Measurements from ENCODE around the gene SPOCK3. TPM values are rescaled to one million over a fixed set of nuclear protein-coding genes. Genes with fewer than 3 reads are reported as not detected.
"Not testable (repeated sequence)": the region's sequence is repeated elsewhere in the genome, so short reads cannot be mapped to it uniquely, and the experiment has no call there.

Gene SPOCK3
- total RNA-seq, 1 donor from 2014 or later = not detected

DNA sequence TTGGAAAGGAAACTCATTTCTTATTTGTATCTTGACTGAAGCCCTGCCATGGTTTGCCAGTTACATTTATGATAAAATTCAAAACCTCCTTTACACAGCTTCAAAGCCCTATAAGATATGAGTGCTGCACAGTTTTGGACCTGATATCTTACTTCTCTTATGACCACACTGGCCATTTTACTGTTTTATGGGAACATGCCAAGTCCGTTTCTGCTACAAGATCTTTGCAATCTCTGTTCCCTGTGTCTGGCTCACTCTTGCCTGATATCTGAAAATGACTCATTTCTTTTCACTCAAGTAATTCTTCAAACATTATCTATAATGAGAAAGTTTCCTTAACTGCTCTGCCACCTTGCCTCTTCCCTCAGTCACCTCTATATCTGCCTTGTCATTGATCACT, 247.3 kb downstream of the SPOCK3 start:
- no peak for DNase-seq (ENCODE audit: low spot score)
- intact Hi-C loops (cut with DNase I) = no loop called here

- no peak for DNase-seq (ENCODE audit: low spot score)
- intact Hi-C loops (cut with DNase I) = no loop called here
Observed at GRCh38 chr4:166981847-166982246, 252.4 kb downstream of the SPOCK3 start.

GRCh38 chr4:166980419-166980818, 253.9 kb downstream of the SPOCK3 start:
- DNase-seq (ENCODE audit: low spot score) = no peak
- intact Hi-C loops (cut with DNase I) = no loop called here

GRCh38 chr4:166977596-166977995, 256.7 kb downstream of the SPOCK3 start:
- DNase-seq (ENCODE audit: low spot score) = no peak
- intact Hi-C loops (cut with DNase I) = no loop called here

DNA sequence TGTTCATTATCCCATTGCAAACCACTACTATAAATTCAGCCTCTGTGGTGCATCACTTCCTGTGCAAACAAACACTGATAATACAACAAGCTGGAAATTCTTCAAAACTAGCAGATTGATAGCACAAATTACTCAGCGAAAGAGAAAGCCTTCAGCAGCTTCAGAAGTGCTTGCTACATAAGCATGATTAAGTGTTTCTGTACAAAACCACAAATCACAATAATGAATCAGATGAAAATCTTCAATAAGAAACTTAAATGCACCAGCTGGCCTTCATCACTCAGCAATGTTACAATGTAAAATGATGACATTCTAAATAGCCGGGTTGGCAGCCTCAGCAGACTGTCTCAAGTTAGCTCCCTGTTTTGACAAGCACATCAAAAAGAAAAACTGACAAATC, 262.2 kb downstream of the SPOCK3 start:
- DNase-seq (ENCODE audit: low spot score) = no peak
- intact Hi-C loops (cut with DNase I) = no loop called here

DNA sequence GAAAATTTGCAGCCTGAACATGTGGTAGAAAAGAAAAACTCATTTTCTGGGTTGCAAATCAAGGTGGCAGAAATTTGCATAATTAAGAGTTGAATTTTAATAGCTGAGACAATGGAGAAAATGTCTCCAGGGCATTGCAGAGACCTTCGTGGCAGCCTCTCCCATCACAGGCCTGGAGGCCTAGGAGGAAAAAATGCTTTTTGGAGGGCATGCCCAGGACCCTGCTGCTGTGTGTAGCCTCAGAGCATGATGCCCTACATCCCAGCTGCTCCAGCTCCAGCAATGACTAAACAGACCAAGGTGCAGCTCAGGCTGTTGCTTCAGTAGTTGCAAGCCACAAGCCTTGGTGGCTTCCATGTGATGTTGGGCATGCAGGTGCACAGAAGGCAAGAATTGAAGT, 266.1 kb downstream of the SPOCK3 start:
- DNase-seq (ENCODE audit: low spot score); intact Hi-C loops (cut with DNase I): not testable (repeated sequence)

DNA sequence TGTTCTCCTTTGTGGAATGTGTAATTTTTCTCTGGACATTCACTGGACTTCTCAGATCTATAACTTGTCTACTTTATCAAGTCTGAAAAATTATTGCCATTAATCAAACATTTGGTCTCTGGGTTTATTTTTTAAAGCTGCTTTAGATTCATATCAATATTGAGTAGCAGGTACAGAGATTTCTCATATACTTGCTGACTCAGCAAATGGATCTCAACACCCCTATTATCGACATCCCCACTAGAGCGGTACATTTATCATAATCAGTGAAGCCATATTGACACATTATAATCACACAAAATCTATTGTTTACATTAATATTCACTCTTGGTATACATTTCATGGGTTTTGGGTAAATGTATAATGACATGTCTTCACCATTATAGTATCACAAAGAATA, 268.7 kb downstream of the SPOCK3 start:
- no peak for DNase-seq (ENCODE audit: low spot score)
- intact Hi-C loops (cut with DNase I) = no loop called here

DNA sequence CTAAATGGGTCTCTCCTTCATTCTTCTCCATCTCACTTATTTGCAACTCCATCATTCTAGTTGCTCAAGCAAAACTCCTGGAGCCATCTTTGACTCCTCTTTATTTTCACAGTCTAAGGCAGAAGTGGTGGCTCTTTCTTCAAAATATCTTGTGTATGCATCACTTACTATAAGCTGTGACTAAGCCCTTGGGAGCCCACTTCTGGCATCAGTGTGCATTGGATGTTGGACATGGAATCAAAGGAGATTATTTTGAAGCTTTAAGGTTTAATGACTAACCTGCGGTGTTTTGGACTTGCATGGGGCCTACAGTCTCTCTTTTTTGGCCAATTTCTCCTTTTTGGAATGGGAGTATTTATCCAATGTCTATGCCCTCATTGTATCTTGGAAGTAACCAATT, 276.8 kb downstream of the SPOCK3 start:
- intact Hi-C loops (cut with DNase I) = no loop called here
- DNase-seq (ENCODE audit: low spot score) = no peak

- intact Hi-C loops (cut with DNase I) = no loop called here
- DNase-seq (ENCODE audit: low spot score) = no peak
Observed at GRCh38 chr4:166956484-166956883, 277.8 kb downstream of the SPOCK3 start.

- intact Hi-C loops (cut with DNase I) = no loop called here
- no peak for DNase-seq (ENCODE audit: low spot score)
Observed at GRCh38 chr4:166941629-166942028, 292.7 kb downstream of the SPOCK3 start.

DNA sequence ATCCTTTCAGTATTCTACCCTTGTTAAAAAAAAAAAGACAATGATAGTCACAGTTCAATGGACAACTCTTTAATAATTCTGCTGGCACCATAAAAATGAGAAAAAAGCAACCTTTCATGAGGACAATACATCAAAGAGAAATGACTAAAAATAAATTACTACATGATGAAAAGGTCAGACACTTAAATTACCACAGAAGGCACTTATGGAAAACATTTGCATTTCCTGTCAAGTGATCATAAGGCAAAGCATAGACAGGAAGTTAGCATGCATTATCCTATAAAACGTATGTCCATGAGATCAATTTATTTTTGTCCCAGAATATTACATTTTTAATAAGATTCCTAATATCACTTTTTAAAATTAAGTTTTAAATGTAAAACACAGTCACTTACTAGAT, 303.8 kb downstream of the SPOCK3 start:
- DNase-seq (ENCODE audit: low spot score) = no peak
- intact Hi-C loops (cut with DNase I) = no loop called here

- intact Hi-C loops (cut with DNase I) = no loop called here
- no peak for DNase-seq (ENCODE audit: low spot score)
Observed at GRCh38 chr4:166924424-166924823, 309.9 kb downstream of the SPOCK3 start.

DNA sequence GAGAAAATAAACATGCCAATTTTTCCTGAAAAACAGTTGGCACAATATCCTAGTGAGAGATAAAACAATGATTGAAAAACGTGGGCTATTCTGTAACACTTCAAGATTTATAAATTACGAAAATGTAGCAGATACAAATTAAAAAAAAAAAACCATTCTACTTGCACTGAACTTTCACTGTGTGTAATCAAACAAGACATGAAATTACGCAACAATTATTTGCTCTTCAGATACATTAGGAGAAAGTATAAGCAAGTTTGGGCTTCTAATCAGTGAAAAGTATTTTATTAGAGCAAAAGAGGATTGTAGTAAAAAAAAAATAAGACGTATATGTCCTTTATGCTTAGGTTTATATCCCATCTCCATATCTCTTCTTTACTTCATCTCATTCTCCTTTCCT, 320.4 kb downstream of the SPOCK3 start:
- intact Hi-C loops (cut with DNase I) = no loop called here
- no peak for DNase-seq (ENCODE audit: low spot score)

- DNase-seq (ENCODE audit: low spot score) = no peak
- intact Hi-C loops (cut with DNase I) = no loop called here
Observed at GRCh38 chr4:166903408-166903807, 330.9 kb downstream of the SPOCK3 start.

DNA sequence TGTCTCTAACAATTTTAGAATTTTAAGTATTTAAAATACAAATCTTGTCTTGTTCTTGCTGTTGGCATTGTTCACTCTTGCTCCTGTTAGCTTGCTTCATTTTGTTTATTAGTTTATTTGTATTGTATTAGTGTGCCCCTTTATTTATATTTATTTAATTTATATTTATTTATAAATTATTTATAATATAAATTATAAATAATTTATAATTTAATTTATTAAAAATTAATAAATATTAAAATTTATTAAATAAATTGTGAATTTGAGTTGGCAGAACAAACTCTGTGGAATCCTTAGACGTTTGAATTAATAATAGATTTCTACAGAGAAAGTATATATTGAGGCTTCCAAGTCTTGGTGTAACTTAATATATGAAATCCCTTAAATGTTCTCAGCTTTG, 331.4 kb downstream of the SPOCK3 start:
- intact Hi-C loops (cut with DNase I) = no loop called here
- no peak for DNase-seq (ENCODE audit: low spot score)

GRCh38 chr4:166896254-166896653, 338.0 kb downstream of the SPOCK3 start:
- intact Hi-C loops (cut with DNase I) = no loop called here

GRCh38 chr4:166895771-166896170, 338.5 kb downstream of the SPOCK3 start:
- DNase-seq (ENCODE audit: low spot score) = no peak
- intact Hi-C loops (cut with DNase I) = no loop called here

More at GRCh38 chr4:166896254-166896653, 338.0 kb downstream of the SPOCK3 start:
- DNase-seq (ENCODE audit: low spot score) = no peak

DNA sequence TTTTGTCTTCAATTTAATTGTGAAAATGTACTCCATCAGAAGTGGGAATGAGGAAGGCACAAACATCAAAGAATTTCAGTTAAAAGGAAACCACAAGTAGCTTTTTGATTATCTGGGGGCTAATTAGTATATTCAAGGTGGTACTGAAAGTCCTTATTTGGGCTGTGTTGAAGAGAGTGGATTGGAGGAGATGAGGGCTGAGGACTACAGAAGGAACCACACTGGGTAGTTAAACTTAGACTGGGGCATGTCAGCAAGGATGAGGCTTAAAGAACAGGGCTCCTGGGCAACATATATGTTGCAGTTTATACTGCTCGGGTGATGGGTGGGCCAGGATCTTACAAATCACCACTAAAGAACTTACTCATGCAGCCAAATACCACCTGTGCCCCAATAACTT, 346.8 kb downstream of the SPOCK3 start:
- no peak for DNase-seq (ENCODE audit: low spot score)
- intact Hi-C loops (cut with DNase I) = no loop called here

GRCh38 chr4:166886718-166887117, 347.6 kb downstream of the SPOCK3 start:
- no peak for DNase-seq (ENCODE audit: low spot score)
- intact Hi-C loops (cut with DNase I) = no loop called here

DNA sequence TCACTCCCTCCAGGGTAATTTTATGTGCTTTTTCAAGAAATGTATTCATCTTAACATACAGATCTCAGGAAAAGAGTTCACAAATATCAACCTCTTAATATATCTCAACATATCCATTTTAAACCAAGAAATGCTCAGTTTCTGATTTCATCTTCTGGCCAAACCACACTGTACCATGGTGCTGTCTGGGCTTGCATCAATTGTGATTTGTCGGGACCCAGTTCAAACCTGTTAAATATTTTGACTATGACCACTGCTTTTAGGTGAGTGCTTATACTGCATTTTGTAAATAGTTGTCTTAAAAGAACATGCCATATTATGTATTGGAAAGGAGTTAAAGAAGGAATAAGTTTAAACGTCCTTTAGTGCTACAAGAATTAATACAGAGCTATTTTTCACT, 352.1 kb downstream of the SPOCK3 start:
- intact Hi-C loops (cut with DNase I) = no loop called here
- no peak for DNase-seq (ENCODE audit: low spot score)

DNA sequence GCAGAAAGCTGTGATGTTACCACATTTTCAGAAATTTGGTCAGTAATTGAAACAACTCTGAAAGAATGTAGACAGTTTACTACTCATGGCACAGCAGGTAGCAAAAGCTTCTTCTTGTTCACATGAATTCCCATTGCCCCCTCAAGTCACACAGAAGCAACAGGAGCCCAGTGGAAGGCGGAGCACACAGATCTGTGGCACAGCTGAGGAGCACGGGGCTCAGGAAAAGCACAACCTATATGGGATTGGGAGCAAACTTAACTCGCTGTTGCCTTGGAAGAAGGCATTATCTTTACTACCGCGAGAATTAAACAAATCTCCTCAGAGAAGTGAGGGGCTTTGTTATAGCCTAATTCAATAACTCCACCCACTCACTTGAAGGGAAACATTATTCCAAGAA, 358.5 kb downstream of the SPOCK3 start:
- intact Hi-C loops (cut with DNase I) = no loop called here
- no peak for DNase-seq (ENCODE audit: low spot score)

- no peak for DNase-seq (ENCODE audit: low spot score)
- intact Hi-C loops (cut with DNase I) = no loop called here
Observed at GRCh38 chr4:166862032-166862431, 372.3 kb downstream of the SPOCK3 start.

DNA sequence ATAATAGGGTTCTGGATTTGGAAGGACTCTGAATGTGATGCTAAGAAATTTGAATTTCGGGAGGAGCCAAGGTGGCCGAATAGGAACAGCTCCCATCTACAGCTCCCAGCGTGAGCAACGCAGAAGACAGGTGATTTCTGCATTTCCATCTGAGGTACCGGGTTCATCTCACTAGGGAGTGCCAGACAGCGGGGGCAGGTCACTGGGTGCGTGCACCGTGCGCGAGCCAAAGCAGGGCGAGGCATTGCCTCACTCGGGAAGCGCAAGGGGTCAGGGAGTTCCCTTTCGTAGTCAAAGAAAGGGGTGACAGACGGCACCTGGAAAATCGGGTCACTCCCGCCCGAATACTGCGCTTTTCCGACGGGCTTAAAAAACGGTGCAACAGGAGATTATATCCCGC, 383.9 kb downstream of the SPOCK3 start:
- DNase-seq (ENCODE audit: low spot score); intact Hi-C loops (cut with DNase I): not testable (repeated sequence)
